Mucosa of descending colon (tissue), 3 donors: Measurements from ENCODE around the gene CHGA. TPM values are rescaled to one million over a fixed set of nuclear protein-coding genes. Genes with fewer than 3 reads are reported as not detected.

Experiments used
- ATAC-seq: fragments of 200-7000 bp; cut with Tn5 transposase; one replicate; pipeline ENCODE4 v1.9.1; 2020; ENCODE audit warnings: mild to moderate bottlenecking, moderate library complexity
- DNase-seq, 3 donors: peaks; one replicate each; pipeline ENCODE4 v3.0.0-alpha.2; 2020
- H3K36me3 ChIP-seq: fragments of 200-600 bp; one replicate; pipeline ENCODE4 v1.8.0; 2021; ENCODE audit warnings: low read depth, mild to moderate bottlenecking
- H3K4me1 ChIP-seq: fragments of 200-600 bp; one replicate; pipeline ENCODE4 v1.8.0; 2021; ENCODE audit warnings: low read depth, mild to moderate bottlenecking
- H3K4me3 ChIP-seq: fragments of 200-600 bp; one replicate; pipeline ENCODE4 v1.8.0; 2021; ENCODE audit warnings: mild to moderate bottlenecking
- H3K9me3 ChIP-seq: fragments of 200-600 bp; one replicate; pipeline ENCODE4 v1.8.0; 2021; ENCODE audit warnings: mild to moderate bottlenecking
- intact Hi-C, 2 donors: fragments of 100-400 bp; cut with DNase I in 1 of 2; cut with micrococcal nuclease in 1 of 2; formaldehyde crosslinking; loops; one replicate each; pipeline versions ENCODE4 v1.11.0 to v1.11.1; 2022; cut with DNase I, micrococcal nuclease
- total RNA-seq, 3 donors: library from RNA; stranded (reverse); fragmentation: NEBNext Ultra II Directional in 2 of 3; extraction: Animal tissue kit (Norgen Biotek cat#: 25700) in 2 of 3; gene quantifications; one replicate each; pipeline versions ENCODE4 v1.2.1 to v1.2.4, GENCODE V29; 2021 to 2023
- TF ChIP-seq, protein P1 (sequence below): fragments of 200-600 bp; IDR thresholded peaks from one replicate; pipeline ENCODE4 v1.8.0; 2022; ENCODE audit warnings: antibody characterized with exemption, mild to moderate bottlenecking
- donor health status: DM: no; HTN: no; CAD: no; lungs with moderate emphysema.
- donor health status: DM: no; HTN: no; CAD: no.
- donor health status: DM: no; HTN: yes; CAD: no.

The CHGA gene
- total RNA-seq, 3 donors from 2014 or later, result 39.1 to 236 (median 187) TPM

GRCh38 chr14:92958373-92959188 is 35.6 kb downstream of the CHGA start:
- intact Hi-C loops, result loop anchor here in 1 of 2 donors (10.0 kb wide), 1 partner anchor 186 kb away; no protein-coding TSS in a partner anchor
- DNase-seq (peak in 1 of 3 donors; percentile 22), ATAC-seq (no peak)
- TF ChIP-seq, protein P1, sequence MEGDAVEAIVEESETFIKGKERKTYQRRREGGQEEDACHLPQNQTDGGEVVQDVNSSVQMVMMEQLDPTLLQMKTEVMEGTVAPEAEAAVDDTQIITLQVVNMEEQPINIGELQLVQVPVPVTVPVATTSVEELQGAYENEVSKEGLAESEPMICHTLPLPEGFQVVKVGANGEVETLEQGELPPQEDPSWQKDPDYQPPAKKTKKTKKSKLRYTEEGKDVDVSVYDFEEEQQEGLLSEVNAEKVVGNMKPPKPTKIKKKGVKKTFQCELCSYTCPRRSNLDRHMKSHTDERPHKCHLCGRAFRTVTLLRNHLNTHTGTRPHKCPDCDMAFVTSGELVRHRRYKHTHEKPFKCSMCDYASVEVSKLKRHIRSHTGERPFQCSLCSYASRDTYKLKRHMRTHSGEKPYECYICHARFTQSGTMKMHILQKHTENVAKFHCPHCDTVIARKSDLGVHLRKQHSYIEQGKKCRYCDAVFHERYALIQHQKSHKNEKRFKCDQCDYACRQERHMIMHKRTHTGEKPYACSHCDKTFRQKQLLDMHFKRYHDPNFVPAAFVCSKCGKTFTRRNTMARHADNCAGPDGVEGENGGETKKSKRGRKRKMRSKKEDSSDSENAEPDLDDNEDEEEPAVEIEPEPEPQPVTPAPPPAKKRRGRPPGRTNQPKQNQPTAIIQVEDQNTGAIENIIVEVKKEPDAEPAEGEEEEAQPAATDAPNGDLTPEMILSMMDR, result no peak
- Histone ChIP-seq H3K9me3 (no peaks in the 10 kb centered on the region), H3K4me1 (no peaks in the 10 kb centered on the region), H3K4me3 (no peak overlapping the region), H3K36me3 (no peaks in the 10 kb centered on the region)

DNA sequence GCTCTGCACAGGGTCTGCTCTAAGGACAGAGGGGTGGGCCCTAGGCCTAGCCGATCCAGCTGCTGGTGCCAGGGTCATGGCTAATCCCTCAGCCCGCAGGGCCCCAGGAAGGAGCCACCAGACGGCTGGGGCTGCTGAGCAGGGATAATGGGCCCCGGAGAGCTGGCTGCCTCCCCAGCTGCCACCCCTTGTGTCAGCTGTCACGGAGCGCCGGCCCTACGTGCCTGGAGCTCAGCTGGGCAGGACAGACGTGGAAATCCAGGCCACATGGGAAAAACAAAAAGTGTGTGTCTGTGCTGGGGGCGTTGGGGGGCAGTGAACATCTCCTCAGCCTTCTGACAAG is 36.2 kb downstream of the CHGA start:
- H3K4me3 ChIP-seq, result no peak overlapping the region
- TF ChIP-seq, protein P1, result no peak
- no peaks in the 10 kb centered on the region for H3K9me3 ChIP-seq
- H3K4me1 ChIP-seq, result peaks cover 3% of the 10 kb centered on the region
- no peaks in the 10 kb centered on the region for H3K36me3 ChIP-seq
- DNase-seq, result peak in 1 of 3 donors; percentile 46
- intact Hi-C loops, result loop anchor here in 1 of 2 donors (10.0 kb wide), 1 partner anchor 186 kb away; no protein-coding TSS in a partner anchor
- no peak for ATAC-seq

- Histone ChIP-seq H3K4me1 (peaks cover 12% of the 10 kb centered on the region), H3K36me3 (no peaks in the 10 kb centered on the region), H3K4me3 (no peak overlapping the region), H3K9me3 (no peaks in the 10 kb centered on the region)
- intact Hi-C loops, result loop anchor here in 1 of 2 donors (10.0 kb wide), 1 partner anchor 185 kb away; no protein-coding TSS in a partner anchor
- DNase-seq (peak in 1 of 3 donors; percentile 32), ATAC-seq (no peak)
- TF ChIP-seq, protein P1, result no peak
Measured at GRCh38 chr14:92959761-92960680, 37.1 kb downstream of the CHGA start.

DNA sequence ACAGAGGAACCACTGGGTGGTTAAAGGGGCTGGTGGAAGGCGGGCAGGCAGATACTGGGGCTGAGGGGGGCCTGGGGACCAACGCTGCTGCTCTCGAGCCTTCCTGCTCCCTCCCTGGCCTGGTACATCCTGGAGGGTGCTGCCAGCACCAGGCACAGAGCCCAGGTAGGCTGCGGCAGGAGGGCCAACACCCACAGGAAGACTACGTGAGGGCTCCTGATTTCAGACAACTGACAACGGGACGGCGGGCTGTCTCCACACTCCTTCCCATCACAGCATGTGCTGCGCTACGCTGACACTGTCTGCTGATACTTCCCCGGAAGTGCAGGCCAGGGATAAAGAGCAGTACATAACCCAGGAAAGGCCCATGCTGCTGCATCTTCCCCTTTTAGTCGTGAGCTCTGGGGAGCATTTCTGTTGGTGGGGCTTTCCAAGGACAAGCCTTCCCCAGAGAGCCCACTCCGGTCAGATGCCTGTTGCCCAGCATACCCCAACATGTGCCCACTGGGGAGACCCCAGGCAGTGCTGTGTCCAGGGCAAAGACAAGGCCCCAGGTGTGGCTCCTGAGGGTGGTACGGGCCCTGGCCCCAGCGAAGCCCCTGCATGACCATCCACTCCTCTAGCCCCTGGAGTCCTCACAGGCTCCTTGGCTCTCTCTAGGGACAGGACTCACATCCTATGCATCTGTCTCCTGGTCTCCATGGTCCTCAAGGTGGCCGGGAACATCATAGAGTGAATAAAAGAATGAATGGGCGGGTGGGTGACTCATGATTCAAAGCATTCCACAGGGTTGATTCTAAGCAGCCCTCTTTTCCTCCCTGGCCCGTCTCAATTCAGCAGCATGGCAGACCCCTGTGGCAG is 38.0 kb downstream of the CHGA start:
- DNase-seq, result peak in 1 of 3 donors; percentile 40
- ATAC-seq, result no peak
- Histone ChIP-seq H3K9me3 (no peaks in the 10 kb centered on the region), H3K4me3 (no peak overlapping the region), H3K4me1 (peaks cover 13% of the 10 kb centered on the region), H3K36me3 (no peaks in the 10 kb centered on the region)
- intact Hi-C loops, result no loop called here
- TF ChIP-seq, protein P1, result no peak

GRCh38 chr14:92961567-92961855 is 38.6 kb downstream of the CHGA start:
- Histone ChIP-seq H3K36me3 (no peaks in the 10 kb centered on the region), H3K9me3 (no peaks in the 10 kb centered on the region), H3K4me1 (peaks cover 13% of the 10 kb centered on the region), H3K4me3 (no peak overlapping the region)
- TF ChIP-seq, protein P1, result no peak
- intact Hi-C loops, result no loop called here
- DNase-seq (peak in 1 of 3 donors; percentile 27), ATAC-seq (no peak)
